Astrocyte (in vitro differentiated cells and primary cell): ENCODE measurements around the gene GPC5.

Experiments used
- CTCF ChIP-seq: IDR thresholded peaks from 2 replicates; pipeline ENCODE4 v1.5.1; 2011; ENCODE audit warnings: low read depth, mild to moderate bottlenecking, inconsistent platforms, low read length, moderate library complexity; ENCODE audit not compliant: insufficient read depth
- EZH2 ChIP-seq: IDR thresholded peaks from 2 replicates; pipeline ENCODE4 v1.6.1; 2012; ENCODE audit warnings: mild to moderate bottlenecking, low read length, inconsistent platforms; ENCODE audit not compliant: insufficient read depth

GRCh38 chr13:91802957-91803356, 404.5 kb downstream of the GPC5 start:
- TF ChIP-seq CTCF (no peak), EZH2 (no peak)
